ENCODE data around the gene PBX4. TPM values are rescaled to one million over a fixed set of nuclear protein-coding genes. Genes with fewer than 3 reads are reported as not detected.

Gene PBX4
- total RNA-seq, 1 experiment from 2014 or later = 8.3 TPM

- no peak overlapping the region for H3K4me3 ChIP-seq (ENCODE audit: low read depth in 2 of 2, low read length in 2 of 2)
- ATAC-seq (no peak), DNase-seq (ENCODE audit: low read depth, low spot score) (peak; percentile 17)
- in situ Hi-C loops (cut with HindIII; ENCODE audit: low pct_unique_long_range_greater_than_20kb, low sequenced_read_pairs) (no loop called here), intact Hi-C loops (cut with micrococcal nuclease; ENCODE audit: unreplicated experiment) (no loop called here)
- TF ChIP-seq, protein P1, sequence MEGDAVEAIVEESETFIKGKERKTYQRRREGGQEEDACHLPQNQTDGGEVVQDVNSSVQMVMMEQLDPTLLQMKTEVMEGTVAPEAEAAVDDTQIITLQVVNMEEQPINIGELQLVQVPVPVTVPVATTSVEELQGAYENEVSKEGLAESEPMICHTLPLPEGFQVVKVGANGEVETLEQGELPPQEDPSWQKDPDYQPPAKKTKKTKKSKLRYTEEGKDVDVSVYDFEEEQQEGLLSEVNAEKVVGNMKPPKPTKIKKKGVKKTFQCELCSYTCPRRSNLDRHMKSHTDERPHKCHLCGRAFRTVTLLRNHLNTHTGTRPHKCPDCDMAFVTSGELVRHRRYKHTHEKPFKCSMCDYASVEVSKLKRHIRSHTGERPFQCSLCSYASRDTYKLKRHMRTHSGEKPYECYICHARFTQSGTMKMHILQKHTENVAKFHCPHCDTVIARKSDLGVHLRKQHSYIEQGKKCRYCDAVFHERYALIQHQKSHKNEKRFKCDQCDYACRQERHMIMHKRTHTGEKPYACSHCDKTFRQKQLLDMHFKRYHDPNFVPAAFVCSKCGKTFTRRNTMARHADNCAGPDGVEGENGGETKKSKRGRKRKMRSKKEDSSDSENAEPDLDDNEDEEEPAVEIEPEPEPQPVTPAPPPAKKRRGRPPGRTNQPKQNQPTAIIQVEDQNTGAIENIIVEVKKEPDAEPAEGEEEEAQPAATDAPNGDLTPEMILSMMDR (IDR thresholded peaks at IDR 0.05) = no peak
- no peak for TF ChIP-seq TCF7L2 (IDR thresholded peaks at IDR 0.05; ENCODE audit: low read depth, low read length)
- TF ChIP-seq SIN3A (IDR thresholded peaks at IDR 0.05; ENCODE audit: borderline replicate concordance, insufficient read depth, low read depth, low read length) = no peak
- TF ChIP-seq, protein P2, sequence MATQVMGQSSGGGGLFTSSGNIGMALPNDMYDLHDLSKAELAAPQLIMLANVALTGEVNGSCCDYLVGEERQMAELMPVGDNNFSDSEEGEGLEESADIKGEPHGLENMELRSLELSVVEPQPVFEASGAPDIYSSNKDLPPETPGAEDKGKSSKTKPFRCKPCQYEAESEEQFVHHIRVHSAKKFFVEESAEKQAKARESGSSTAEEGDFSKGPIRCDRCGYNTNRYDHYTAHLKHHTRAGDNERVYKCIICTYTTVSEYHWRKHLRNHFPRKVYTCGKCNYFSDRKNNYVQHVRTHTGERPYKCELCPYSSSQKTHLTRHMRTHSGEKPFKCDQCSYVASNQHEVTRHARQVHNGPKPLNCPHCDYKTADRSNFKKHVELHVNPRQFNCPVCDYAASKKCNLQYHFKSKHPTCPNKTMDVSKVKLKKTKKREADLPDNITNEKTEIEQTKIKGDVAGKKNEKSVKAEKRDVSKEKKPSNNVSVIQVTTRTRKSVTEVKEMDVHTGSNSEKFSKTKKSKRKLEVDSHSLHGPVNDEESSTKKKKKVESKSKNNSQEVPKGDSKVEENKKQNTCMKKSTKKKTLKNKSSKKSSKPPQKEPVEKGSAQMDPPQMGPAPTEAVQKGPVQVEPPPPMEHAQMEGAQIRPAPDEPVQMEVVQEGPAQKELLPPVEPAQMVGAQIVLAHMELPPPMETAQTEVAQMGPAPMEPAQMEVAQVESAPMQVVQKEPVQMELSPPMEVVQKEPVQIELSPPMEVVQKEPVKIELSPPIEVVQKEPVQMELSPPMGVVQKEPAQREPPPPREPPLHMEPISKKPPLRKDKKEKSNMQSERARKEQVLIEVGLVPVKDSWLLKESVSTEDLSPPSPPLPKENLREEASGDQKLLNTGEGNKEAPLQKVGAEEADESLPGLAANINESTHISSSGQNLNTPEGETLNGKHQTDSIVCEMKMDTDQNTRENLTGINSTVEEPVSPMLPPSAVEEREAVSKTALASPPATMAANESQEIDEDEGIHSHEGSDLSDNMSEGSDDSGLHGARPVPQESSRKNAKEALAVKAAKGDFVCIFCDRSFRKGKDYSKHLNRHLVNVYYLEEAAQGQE (IDR thresholded peaks at IDR 0.05; ENCODE audit: insufficient read depth in 1 of 2, low read depth in 2 of 2, low read length in 1 of 2) = no peak
- no peak for TF ChIP-seq POLR2AphosphoS5 (IDR thresholded peaks at IDR 0.05; ENCODE audit: low read depth, low read length)
- no peaks in the 10 kb centered on the region for H3K9me3 ChIP-seq (ENCODE audit: control insufficient read depth, insufficient read depth, low read depth, low read length)
- H3K27ac ChIP-seq (ENCODE audit: low read length) = no peak overlapping the region
- BruUV-seq (replicated peaks) = no TSS peak
- H3K27me3 ChIP-seq (ENCODE audit: control insufficient read depth, insufficient read depth, low read length) = no peaks in the 10 kb centered on the region
- no peaks in the 10 kb centered on the region for H3K36me3 ChIP-seq (ENCODE audit: control insufficient read depth, insufficient read depth, low read length)
- ChIA-PET POLR2A (no interaction called here), CTCF (no interaction called here)
- peaks cover 14% of the 10 kb centered on the region for H3K4me1 ChIP-seq (ENCODE audit: control insufficient read depth, insufficient read depth, low read length)
Measured at GRCh38 chr19:19615086-19615485, 3.4 kb downstream of the PBX4 start.

GRCh38 chr19:19613506-19613905 lies 5.0 kb downstream of the PBX4 start:
- no peak overlapping the region for H3K4me3 ChIP-seq (ENCODE audit: low read depth in 2 of 2, low read length in 2 of 2)
- no TSS peak for BruUV-seq (replicated peaks)
- no peaks in the 10 kb centered on the region for H3K36me3 ChIP-seq (ENCODE audit: control insufficient read depth, insufficient read depth, low read length)
- H3K27ac ChIP-seq (ENCODE audit: low read length) = no peak overlapping the region
- TF ChIP-seq, protein P1 (IDR thresholded peaks at IDR 0.05) = no peak
- TF ChIP-seq, protein P2 (IDR thresholded peaks at IDR 0.05; ENCODE audit: insufficient read depth in 1 of 2, low read depth in 2 of 2, low read length in 1 of 2) = no peak
- TF ChIP-seq POLR2AphosphoS5 (IDR thresholded peaks at IDR 0.05; ENCODE audit: low read depth, low read length) = no peak
- TF ChIP-seq SIN3A (IDR thresholded peaks at IDR 0.05; ENCODE audit: borderline replicate concordance, insufficient read depth, low read depth, low read length) = no peak
- no peak for TF ChIP-seq TCF7L2 (IDR thresholded peaks at IDR 0.05; ENCODE audit: low read depth, low read length)
- H3K27me3 ChIP-seq (ENCODE audit: control insufficient read depth, insufficient read depth, low read length) = no peaks in the 10 kb centered on the region
- intact Hi-C loops (cut with micrococcal nuclease; ENCODE audit: unreplicated experiment) (no loop called here), in situ Hi-C loops (cut with HindIII; ENCODE audit: low pct_unique_long_range_greater_than_20kb, low sequenced_read_pairs) (no loop called here)
- DNase-seq (ENCODE audit: low read depth, low spot score) (no peak), ATAC-seq (no peak)
- ChIA-PET POLR2A (no interaction called here), CTCF (no interaction called here)
- H3K4me1 ChIP-seq (ENCODE audit: control insufficient read depth, insufficient read depth, low read length) = peaks cover 7% of the 10 kb centered on the region
- no peaks in the 10 kb centered on the region for H3K9me3 ChIP-seq (ENCODE audit: control insufficient read depth, insufficient read depth, low read depth, low read length)

Measured in Panc1 (cell line).